ENCODE data around the gene CIROP.

CIROP gene

DNA sequence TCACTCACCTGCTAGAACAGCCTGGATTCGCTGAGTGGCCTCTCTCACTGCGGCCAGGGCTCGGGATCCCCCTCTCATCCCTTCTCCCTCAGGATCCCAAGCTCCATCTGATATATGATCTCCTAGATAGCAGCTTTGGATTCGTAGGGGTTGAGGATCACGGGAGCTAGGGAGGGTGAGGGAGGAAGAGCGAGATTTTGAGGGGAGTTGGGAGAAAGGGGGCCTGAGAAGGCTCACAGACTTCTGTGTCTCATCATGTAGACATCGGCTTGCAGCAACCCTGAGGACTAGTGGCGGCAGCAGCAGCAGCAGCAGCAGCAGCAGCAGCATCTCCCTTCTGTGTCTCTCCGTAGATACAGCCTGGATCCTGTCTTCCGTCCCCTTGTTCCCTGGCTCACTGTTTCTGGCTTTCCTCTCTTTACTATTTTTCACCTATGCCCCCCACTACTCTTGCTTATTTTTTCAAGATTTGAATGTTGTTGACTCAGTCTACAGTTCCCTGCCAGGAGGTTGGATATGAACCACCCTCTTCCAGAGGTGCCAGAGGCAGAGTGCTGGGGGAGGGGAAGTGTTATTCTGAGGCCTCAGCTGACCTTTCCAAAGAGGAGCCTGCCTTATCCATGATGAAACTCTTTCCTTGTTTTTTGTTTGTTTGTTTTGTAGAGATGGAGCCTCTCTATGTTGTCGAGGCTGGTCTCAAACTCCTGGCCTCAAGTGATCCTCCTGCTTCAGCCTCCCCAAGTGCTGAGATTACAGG lies at the start of gene CIROP:
CIROP (minus strand) TSS at position 399 of the 757 bp plus-strand sequence; CDS start at position 330, 69 bp downstream.
- no peak for DNase-seq

DNA sequence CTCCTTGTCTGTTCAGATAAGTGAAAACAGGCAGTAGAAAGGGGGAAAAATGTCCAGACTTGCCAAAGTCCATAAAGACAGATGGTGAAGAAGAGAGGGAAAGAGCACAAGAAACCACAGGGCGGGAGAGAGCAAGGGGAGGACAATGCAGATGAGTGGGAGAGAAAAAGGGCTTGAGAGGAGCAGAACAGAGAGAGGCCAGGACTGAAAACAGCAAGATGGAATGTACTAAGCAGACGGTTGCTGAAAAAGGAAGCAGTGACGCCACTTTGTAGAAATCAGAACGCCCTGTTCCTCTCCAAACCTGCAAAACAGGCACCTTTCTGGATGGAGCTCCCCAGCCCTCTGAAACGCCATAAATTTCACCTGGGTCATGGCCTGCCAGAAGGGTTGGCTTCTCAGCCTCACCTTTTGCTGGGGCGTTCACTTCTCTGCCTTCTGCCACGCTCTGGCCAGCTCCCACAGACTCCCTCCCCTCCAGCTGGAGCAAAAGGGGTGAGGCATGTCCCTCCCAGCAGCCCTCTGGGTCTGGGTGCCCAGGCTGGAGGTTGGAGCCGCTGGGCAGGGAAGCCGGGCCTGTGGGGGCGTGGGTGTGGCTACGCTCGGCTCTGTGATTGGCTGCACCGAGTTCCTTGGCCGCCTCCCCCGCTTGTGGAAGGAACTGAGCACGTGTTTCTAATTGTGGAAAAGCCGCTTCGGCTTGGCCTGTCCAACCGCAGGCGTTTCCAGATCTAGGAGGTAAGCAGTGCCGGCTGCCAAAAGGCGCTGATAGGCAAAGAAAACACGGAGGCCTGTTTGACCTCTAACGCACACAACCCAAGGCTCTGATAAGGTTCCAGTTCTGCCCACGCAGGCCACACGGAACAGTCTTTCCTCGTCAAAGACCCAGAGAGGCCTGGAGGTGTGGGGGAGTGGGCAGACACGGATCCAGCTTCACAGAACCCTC lies 49.3 kb upstream of the CIROP start:
- DNase-seq: peak; percentile 71

DNA sequence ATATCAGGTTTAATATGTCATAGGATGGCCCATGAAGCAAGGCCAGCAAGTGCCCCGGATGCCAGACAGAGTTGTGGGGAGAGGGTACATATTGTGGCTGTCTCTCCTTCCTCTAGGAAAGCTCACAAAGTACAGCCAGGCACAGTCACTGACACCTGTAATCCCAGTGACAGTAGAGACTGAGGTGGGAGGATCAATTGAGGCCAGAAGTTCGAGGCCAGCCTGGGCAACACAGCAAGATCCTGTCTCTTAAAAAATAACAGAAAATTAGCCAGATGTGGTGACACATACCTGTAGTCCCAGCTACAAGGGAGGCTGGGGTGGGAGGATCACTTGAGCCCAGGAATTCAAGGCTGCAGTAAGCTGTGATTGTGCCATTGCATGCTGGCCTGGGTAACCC lies 46.6 kb upstream of the CIROP start:
- no peak for DNase-seq

- DNase-seq: no peak
These were observed 45.0 kb upstream of the CIROP start for GRCh38 chr14:23149745-23150144.

GRCh38 chr14:23148591-23149249 lies 43.9 kb upstream of the CIROP start:
- DNase-seq: peak; percentile 53

DNA sequence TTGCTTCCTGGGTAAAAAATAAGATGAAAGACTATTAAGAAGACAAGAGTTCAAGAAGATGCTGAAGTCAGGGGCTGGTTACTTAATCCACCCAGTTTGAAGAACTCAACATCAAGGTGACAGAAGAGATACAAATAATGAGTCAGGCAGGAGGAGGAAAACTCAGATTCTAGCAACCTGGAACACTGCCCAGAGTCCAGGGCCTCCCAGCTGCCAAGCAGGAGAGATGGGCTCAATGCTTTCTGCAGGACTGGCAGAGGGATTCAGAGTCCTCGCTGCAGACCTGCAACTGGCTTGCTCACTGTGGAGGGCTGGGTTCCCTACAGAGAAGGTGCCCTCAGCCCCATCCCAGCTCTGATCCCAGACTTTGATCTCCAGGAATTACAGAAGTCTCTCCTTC lies 42.9 kb upstream of the CIROP start:
- no peak for DNase-seq

GRCh38 chr14:23146980-23147379 lies 42.2 kb upstream of the CIROP start:
- DNase-seq: no peak

DNA sequence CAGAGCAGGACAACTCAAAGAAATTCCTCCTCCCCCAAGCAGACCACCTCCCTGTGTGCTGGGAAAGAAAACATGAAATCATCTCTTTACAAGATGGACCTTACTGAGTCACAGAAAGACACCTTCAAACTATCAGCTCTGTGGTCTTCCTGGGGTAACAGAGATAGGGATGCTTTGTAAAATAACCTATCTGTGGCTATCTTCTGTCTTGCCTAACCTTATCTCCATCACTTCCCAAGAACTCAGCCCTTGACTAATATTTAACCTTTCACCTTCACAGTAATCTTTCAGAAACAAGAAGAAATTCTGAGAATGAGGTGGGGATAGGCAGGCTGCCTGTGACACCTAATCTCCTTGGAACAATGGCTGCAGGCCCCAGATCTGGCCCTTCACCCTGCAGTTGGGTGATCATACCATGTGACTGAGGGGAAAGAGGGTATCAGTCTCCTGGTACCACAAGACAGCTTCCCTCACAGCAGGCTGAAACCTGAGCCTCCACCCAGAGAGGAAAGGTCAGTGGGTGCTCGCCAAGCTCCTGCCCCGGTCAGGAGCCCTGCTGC lies 41.6 kb upstream of the CIROP start:
- DNase-seq: peak; percentile 56

- DNase-seq: peak; percentile 64
These were observed 41.1 kb upstream of the CIROP start for GRCh38 chr14:23145794-23146350.

- no peak for DNase-seq
These were observed 39.1 kb upstream of the CIROP start for GRCh38 chr14:23143911-23144310.

DNA sequence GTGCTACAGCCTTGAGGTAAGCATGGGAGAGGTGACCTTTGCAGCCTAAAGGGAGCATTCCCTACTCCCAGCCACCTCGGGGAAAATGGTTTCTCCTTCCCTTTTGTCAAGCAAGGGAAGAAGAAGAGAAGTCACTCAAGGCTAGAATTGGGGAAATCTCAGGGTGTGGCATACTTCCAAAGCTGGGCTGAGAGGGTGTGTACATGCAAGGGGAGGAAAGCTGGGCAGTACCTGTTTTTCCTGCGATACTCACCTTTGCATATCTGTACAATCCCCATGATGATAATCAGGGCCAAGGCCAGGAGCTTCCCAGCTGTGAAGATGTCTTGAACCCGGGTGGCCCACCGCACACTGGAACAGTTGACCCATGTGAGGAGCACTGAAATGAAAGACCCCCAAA lies 38.0 kb upstream of the CIROP start:
- no peak for DNase-seq

DNA sequence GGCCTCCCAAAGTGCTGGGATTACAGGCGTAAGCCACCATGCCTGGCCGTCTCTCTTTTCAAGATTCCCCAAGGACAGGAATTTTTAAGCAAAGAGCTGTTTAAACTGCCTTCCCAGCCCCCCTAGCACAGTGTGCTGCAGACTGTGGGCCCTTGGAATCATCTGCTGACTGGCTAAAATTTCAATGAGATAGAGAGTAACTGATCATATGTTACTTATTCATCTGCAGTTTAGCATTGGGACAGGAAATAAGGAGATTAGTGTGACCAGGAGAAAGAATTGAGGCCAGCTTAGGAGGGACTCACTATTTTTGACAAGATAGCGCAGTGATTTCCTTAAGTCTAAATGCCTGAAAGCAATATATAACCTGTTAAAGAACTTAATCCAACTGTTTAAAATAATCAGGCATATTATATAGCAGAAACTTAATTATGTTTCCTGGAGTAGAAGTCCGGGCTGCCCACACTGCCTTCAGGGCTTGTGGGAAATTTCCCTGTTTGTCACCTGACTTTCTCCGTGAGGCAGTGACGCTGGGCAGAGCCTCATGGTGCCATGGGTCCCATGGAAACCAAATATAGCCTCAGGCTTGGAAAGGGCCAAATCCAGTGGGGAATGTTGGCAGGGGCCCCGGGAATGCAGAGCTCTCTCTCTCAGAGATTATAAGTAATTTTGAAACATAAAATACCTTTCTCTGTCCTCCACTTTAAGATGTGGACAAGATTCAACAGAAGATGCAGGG lies 37.1 kb upstream of the CIROP start:
- peak; percentile 79 for DNase-seq

GRCh38 chr14:23140371-23140770 lies 35.6 kb upstream of the CIROP start:
- DNase-seq: peak; percentile 43

- no peak for DNase-seq
These were observed 35.1 kb upstream of the CIROP start for GRCh38 chr14:23139874-23140273.

GRCh38 chr14:23137813-23138535 lies 33.2 kb upstream of the CIROP start:
- peak; percentile 37 for DNase-seq

GRCh38 chr14:23137192-23137812 lies 32.5 kb upstream of the CIROP start:
- peak; percentile 41 for DNase-seq

DNA sequence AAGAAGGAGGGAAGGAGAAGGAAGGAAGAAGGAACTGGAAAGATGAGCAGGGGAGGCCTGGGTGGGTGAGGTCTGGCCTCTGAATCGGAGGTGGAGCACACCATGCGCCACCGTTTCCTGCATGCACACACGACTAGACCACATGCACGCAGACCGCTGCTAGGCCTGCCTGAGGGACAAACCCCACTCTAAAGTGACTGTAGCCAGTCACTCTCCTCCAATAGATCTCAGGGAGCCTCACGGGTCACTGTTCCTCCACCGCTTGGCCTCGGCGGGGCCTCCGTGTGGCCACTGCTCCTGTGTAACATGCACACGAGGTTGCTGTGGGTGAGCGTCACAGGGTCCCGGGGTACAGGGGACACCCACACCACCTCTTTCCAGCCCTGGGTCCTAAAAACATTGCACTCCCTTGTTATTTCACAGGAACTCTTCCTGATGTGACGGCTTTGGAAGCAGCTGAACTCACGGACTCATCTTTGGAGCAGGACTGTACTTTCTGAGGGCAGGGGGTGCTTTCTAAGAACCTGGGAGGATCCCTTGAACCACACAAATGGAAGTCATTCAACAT lies 31.9 kb upstream of the CIROP start:
- DNase-seq: peak; percentile 42

- DNase-seq: no peak
These were observed 28.2 kb upstream of the CIROP start for GRCh38 chr14:23132970-23133369.

GRCh38 chr14:23131482-23131881 lies 26.7 kb upstream of the CIROP start:
- DNase-seq: no peak

DNA sequence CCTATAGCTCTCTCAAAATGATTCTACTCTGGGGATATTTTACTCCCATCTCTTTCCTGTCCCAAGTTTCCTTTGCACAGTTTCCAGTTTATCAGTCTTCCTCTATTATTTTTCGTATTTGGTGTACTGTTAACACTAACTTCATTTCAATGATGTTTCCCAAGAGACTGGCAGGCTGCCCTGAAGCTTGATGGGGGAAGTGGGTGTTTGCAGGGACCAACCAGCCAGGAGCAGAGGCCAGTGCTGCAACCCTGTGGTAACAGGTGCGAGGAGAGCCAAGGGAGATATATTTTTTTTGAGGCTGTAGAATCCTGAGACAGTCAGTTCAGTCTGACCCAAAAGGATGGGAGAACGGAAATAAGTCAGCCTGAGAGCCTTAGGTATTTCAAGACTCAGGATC lies 26.1 kb upstream of the CIROP start:
- peak; percentile 31 for DNase-seq
